ENCODE results near the gene SOX11.

- no peak for TF ChIP-seq CTCF (conservative IDR thresholded peaks at IDR 0.05)
- no peak for TF ChIP-seq EZH2 (IDR thresholded peaks at IDR 0.05; ENCODE audit: low read depth)
Observed at GRCh38 chr2:5696404-5696944, 4.3 kb downstream of the SOX11 start.
